GM10266 (cell line): ENCODE results near the gene MAPT.

Experiments used
- DNase-seq: peaks from one replicate; pipeline ENCODE4 v3.0.0; 2012; ENCODE audit errors: extremely low spot score
- TF ChIP-seq, protein P1 (sequence below): IDR thresholded peaks from 2 replicates; pipeline ENCODE4 v1.5.1; 2012; ENCODE audit warnings: mild to moderate bottlenecking, low read depth; ENCODE audit not compliant: control insufficient read depth, insufficient read depth; ENCODE audit errors: missing control alignments

The MAPT gene

DNA sequence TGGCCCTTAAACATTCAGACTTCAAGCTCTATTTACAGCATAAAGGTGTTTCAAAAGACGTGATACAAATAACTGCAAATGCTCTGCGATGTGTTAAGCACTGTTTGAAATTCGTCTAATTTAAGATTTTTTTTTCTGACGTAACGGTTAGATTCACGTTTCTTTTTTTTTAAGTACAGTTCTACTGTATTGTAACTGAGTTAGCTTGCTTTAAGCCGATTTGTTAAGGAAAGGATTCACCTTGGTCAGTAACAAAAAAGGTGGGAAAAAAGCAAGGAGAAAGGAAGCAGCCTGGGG lies 681 bp upstream of the MAPT start:
- DNase-seq: no peak
- TF ChIP-seq, protein P1, sequence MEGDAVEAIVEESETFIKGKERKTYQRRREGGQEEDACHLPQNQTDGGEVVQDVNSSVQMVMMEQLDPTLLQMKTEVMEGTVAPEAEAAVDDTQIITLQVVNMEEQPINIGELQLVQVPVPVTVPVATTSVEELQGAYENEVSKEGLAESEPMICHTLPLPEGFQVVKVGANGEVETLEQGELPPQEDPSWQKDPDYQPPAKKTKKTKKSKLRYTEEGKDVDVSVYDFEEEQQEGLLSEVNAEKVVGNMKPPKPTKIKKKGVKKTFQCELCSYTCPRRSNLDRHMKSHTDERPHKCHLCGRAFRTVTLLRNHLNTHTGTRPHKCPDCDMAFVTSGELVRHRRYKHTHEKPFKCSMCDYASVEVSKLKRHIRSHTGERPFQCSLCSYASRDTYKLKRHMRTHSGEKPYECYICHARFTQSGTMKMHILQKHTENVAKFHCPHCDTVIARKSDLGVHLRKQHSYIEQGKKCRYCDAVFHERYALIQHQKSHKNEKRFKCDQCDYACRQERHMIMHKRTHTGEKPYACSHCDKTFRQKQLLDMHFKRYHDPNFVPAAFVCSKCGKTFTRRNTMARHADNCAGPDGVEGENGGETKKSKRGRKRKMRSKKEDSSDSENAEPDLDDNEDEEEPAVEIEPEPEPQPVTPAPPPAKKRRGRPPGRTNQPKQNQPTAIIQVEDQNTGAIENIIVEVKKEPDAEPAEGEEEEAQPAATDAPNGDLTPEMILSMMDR: no peak

DNA sequence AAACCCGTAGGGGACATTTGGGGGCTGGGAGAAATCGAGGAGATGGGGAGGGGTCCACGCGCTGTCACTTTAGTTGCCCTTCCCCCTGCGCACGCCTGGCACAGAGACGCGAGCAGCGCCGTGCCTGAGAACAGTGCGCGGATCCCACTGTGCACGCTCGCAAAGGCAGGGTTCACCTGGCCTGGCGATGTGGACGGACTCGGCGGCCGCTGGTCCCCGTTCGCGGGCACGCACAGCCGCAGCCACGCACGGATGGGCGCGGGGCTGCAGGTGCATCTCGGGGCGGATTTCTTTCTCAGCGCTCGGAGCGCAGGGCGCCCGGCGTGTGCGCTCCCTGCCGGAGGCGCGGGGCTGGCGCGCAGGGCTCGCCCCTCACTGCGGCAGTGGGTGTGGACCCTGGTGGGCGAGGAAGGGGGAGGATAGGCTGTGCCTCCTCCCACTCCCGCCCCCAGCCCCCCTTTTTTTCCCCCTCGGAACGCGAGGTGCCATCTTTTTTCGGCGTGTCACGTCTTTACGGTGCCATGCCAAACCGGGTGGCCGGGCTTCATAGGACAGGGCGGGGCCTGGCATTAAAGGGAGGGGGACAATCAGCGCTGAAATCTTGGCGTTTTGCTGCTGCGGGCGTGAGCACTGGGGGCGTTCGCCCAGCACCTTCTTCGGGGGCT lies 1.1 kb downstream of the MAPT start:
- DNase-seq: peak; percentile 26
- TF ChIP-seq, protein P1: no peak

DNA sequence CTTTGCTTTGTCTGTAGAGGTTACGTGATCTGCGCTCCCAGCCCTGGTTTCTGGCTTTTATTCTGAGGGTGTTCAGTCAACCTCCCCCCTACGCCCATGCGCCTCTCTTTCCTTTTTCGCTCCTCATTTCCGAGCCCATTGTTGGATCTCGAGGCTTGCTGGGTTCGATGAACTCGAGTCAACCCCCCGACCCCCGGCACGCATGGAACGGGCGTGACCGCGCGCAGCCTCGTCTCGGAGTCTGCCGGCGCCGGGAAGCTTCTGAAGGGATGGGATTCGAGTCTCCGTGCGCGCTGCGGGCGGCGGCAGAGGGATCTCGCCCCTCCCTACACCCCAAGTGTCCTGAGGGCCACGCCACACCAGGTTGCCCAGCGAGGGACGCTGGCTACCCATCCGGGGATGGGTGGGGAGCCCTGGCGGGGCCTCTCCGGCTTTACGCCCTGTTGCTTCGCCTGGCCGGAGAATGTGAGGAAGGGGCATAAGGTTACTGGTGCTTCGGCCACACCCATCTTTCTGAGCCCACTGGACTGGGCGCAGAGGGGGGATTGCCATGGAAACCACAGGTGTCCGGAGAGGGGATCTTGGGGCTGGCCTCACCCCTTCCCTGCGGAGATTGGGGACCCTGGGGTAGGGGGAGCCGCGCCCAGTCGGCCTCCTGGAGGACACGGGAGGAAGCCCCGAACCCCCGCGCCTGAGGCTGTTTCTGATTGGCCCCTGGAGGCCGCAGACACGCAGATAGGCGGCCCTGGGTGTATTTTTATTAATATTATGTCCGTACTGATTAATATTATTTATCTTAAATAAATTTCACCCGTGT lies 1.8 kb downstream of the MAPT start:
- TF ChIP-seq, protein P1: no peak
- DNase-seq: no peak

DNA sequence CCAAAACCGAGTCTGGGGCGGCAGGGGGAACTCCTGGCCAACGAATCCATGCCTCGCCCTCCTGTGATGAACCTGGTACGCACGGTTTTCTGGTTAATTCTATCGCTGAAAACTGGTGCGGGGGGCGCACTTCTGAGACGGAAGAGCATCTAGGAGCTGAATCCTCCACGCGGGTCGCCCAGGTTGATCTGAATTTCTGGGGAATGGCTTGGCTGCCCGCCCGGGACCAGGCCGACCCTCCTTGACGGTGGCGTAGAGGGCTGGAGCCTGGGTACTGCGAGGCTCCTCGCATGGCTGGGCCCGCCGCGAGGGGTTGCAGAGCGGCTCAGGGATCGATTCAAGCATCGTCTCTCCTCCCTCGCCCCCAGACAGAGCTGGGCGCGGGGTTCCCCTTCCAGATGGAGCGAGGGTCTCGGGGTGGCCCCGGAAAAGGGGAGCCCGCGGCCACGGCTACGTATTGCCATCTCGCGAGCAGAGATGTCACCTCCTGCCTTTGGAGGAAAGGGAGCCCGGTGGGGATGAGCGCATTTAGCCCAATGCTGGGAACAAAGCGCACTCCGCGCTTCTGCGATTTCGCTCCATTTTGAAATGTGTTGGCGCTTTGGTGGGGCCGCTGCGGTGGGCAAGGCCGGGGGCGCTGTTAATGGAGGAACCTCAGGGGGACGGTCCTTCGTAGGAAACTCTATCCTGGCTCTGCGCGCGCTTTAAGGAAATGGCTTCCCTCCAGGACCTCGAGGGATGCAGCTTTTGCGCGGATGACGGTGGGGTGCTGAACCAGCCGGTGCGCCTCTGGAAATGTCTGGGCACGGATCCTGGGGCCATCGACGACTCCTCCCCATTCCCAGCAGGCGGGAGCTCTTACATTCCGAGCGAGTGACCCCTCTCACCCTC lies 2.7 kb downstream of the MAPT start:
- no peak for DNase-seq
- TF ChIP-seq, protein P1: no peak

DNA sequence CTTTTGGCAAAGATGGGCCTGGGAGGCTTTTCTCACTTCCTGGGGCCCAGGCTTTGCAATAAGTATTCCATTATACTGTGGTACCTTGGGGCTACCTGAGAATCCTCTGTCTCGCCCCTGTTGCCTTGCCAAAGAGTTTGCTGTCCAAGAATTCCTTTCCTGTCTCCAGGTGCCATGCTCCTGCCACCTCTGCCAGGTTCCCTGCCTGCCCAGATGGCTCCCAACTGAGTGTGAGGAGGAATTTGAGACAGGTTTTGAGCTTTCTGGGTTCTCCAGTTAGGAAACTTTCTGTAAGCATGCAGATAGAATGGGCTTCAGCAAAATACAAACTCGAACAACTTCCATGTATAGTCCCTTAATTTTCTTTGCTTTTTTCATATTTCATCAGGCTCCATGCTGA lies 5.8 kb downstream of the MAPT start:
- DNase-seq: no peak
- TF ChIP-seq, protein P1: no peak

DNA sequence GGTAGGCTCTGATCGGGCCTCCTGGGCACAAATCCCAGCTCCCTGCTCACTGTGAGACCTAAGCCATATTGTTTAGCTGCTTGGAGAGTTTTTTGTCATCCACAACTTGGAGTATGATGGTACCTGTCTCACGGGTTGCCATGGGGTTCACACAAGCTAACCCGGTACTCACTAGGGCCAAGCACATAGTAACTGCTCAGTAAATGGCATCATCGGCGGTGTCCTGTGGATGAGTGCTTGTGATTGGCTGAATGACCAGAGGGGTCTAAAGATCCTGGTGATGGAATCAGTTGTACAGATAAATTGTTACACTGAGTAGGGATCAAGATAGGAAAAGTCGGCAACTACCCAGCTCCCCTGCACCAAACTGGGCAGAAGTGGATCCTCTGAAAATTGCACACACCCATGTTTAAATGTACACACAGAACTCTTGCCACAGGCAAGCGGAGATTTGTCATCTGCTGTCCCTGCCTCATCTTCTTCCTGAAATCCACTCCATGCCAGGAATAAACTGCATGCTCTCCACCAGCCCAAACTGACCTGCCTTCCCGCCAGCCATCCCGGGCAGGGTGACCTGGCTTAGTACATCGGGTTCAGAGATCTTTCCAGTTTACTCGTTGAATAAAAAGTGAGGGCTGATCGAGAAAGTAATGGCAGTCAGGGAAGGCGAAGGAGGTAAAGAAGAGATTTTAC lies 6.5 kb downstream of the MAPT start:
- DNase-seq: no peak

More for the DNA sequence above, 6.5 kb downstream of the MAPT start:
- TF ChIP-seq, protein P1: no peak
